ENCODE results near the gene ATF6B. TPM values are rescaled to one million over a fixed set of nuclear protein-coding genes. Genes with fewer than 3 reads are reported as not detected.

Gene ATF6B
- total RNA-seq: 40.8 TPM

- DNase-seq: peak; percentile 100
These were observed at the start of gene ATF6B for GRCh38 chr6:32127717-32128592. Gene ATF6B (minus strand): TSS chr6:32128246. CDS start chr6:32128207, 39 bp downstream.

- peak; percentile 82 for DNase-seq
These were observed 49.2 kb upstream of the ATF6B start for GRCh38 chr6:32177183-32177787.

DNA sequence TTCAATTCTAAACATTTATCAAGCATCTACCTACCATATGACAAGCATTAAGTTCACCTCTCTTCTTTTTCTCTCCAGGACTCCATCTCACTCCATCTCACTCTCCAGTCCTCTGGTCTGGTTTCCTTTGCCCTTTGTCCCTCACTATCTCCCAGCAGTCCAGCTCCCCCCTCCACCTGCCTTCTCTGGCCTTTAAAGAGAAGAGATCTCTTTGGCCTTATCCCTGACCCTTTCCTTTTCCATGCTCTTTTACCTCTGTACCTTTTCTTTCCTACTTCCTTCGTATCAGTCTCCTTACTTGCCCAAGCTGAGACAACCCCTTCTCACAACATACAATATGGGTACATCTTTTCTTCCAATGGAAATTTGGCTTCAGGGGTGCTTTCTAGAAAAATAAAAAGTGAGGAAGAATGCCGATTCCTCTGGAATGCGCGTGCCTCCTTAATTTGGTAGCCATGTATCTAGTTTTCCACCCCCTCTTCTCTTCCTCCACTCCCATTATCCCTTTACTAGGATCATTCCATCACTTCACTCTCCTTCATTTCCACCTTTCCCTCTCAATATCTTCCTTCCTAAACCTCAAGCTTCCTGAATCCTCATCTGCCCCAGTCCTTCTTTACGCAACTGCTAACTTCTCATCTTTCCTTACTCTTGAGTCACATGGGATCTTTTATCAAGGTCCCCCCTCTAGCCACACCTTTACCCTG lies 48.6 kb upstream of the ATF6B start:
- no peak for DNase-seq

DNA sequence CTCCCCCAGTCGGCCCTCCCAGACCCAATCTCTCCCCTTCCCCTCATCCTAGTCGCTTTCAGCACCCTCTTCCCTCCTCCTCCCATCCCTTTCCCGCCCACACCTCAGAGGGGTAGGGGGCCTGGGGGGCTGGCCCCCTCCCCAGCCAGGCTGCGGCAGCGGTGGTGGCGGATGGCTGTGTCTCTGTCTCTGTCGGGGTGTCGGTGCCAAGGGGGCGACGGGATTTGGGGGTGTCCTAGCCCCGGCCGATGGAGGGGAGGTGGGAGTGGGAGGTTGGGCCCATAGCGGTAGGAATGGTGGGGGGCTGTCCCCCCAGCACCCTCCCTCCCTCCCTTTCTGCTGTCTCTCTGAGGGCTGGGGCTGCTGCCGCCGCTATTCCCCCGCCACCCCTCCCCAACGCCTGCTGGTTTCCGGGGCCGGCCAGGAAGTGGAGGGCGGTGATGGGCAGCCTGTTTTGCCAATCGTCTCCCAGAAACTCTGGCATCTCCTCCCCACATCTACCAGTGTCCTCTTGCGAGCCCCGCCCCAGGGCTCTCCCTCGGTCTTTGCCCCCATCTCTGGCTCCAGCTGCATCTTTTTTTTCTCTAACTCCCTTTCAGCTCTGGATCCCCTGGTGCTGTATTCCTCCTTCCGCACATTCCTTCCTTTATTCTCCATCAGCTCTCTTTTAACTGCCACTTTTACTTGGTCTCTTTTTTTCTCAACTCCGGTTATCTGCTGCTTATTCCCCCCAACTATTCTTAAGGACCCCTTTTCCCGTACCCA lies 47.8 kb upstream of the ATF6B start, which contains the start of gene AGPAT1:
TSS of gene AGPAT1 (minus strand) at position 374 of the 765 bp plus-strand sequence. CDS start 4,588 bp downstream, outside the sequence.
- DNase-seq: peak; percentile 99

DNA sequence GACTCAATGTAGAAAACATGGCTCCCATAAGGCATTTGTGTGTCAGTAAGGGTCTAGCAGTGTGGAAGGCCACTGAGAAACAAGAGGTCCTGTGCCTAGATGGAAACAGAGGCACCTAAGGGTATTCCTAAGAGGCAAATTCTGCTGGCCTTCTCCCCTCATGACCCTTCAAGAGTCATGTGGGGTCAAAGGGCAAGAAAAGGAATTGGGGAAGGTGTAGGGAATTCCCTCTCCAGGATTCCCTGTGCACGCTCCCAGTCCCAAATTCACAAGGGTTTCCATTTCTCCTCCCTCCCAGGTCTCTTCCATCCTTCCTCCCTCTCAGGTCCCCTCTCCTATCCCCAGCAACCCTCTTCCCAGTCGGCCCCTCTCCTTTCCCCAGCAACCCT lies 47.3 kb upstream of the ATF6B start:
- DNase-seq: no peak

DNA sequence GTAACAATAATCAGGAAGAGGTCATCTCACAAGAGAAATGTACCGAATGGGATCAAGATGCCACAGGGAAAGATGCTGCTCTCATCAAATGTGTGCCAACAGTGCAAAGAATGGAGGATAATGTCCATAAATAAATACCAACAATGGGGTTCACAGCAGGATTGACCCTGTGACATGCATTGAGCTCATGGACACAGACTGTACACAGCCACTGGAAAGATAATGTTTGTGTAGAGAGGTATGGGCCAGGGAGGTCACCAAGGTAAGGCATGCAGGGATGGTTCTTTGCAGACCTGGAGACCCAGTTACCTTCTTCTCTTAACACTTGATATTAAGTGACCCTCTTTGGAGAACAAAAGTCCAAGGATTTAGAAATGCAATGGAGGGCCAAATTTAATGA lies 46.4 kb upstream of the ATF6B start:
- no peak for DNase-seq

DNA sequence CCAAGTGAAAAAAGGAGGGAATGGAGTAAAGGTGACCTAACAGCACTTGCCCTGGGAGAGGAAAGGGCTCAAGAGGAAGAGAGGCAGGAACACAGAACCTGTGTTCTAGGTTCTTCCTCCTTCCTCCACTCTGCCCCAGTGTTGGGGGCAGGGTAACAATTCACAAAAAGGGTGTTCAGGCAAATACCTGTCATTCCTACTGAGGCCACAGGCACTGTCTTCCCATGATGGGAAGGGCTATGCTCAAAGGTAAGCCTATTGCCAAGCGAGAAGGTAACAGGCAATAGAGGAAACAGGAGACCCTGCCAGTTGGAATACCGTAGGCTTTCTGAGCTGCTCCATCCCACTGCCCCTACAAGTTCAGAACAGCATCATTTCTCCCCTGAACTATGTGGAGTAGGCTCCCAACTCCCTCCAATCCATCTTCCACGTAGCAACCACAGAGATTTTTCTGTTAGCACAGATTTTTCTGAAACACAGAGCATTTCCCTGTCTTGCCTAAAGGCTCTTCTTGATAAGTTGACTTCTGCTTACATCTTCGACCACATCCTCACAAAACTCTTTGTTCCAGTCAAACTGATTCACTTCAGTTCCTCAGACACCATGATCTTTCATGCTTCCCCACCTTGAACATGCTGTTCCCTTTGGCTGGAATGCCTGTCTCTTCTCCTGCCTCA lies 45.1 kb upstream of the ATF6B start:
- no peak for DNase-seq

DNA sequence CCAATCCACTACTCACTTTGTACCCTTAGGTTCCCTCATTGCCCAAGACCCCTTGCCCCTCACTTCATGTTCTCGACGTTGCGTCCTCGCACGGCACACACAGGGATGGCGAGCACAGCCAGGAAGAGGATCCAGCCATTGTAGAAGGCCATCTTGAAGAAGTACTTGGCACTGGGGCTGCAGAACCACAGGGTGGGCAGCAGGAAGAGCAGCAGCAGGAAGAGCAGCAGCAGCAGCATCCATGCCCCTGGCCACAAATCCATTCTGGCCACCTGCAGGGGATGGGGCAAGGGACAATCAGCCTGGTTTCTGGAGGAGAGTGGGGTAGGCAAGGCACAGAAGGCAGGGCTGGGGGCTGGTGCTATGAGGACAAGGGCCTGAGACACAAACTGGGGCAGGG lies 43.2 kb upstream of the ATF6B start:
- no peak for DNase-seq

DNA sequence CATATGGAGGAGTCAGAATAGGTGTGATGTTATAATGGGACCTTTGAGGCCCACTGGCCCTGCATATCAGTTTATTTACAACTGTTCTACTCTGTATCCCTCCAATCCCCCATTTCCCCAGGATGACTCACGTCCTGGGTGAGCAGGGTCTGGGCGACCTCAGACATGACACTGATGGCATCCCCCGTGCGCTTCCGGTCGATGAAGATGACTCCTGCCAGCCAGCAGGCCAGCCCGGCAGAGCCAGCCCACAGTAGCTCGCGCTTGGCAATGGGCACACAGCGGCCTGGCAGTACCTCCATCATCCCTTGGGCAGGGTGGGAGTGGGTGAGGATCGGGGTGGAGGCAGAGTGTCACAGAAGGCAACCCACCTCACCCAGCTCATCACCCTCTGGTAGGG lies 42.2 kb upstream of the ATF6B start:
- no peak for DNase-seq

DNA sequence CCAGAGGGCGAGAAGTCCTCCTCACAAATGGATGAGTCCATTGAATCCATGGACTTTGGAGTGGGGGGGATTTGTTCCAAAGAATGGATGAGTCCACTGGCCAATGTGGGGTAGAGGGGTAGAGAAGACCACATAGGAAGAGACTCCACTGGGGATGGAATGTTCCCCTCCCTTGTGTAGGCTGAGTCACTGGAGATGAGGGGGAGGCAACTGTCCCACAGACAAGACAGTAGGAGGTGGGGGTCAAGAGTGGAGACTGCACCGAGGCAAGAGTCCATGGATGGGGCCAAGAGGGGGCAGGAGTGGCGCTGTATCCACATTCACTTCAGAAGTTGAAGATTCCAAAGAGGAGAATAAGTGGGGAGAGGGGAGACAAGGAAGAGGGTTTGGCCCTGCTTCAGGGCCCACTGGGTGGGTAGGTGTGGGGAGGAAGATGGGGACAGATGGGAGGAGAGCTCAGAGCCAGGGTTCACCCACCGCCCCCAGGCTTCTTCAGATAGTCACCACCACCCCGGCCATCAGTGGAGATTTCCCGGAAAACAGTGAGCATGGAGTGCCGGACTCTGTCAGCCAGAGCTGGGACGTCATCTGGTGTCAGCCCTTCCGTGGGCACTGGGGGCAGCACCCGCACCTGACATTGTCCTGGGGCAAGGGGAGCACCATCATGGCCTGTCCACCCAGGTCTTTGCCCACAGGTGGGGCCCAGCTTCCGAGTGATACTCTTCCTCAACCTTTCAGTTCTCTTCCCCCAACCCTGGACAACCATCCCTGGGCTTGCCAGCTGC lies 41.0 kb upstream of the ATF6B start:
- no peak for DNase-seq

DNA sequence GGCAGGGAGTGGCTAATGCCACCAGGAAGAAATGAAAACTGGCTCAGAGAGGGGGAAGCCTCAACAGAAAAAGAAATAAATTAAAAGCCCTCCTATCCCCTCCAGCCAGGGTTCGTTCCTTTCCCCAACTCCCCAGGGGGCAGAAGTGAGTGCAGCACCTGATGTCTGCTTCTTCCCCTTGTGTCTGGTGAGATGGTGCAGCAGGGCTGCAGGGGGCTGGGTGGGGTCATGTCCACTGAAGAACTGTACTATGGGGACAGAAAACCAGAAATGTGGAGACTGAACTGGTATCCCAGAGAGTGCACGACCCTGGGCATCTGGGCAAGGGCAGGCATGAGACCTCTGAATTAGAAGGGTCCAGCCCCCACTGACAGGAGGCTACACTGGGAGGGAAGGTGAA lies 40.3 kb upstream of the ATF6B start:
- DNase-seq: no peak

GRCh38 chr6:32167761-32168262 lies 39.8 kb upstream of the ATF6B start:
- no peak for DNase-seq

DNA sequence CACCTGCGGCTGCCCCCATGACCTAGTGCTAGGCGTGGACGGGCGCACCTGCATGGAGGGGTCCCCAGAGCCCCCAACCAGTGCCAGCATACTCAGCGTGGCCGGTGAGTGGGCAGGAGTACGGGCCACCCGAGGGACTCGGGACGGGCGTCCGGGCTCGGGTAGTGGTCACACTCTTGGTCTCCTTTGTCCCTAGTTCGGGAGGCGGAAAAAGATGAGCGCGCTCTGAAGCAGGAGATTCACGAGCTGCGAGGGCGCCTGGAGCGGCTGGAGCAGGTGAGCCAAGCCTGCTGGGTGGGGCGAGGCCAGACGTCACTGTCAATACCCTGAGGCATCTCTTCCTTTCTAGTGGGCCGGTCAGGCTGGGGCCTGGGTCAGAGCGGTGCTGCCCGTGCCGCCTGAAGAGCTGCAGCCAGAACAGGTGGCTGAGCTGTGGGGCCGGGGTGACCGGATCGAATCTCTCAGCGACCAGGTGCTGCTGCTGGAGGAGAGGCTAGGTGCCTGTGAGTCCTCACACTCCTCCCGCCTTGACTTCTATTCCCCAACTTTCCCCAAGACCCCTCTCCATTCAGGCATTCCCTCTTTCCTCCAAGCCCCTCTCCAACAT lies 39.2 kb upstream of the ATF6B start:
- peak; percentile 18 for DNase-seq

DNA sequence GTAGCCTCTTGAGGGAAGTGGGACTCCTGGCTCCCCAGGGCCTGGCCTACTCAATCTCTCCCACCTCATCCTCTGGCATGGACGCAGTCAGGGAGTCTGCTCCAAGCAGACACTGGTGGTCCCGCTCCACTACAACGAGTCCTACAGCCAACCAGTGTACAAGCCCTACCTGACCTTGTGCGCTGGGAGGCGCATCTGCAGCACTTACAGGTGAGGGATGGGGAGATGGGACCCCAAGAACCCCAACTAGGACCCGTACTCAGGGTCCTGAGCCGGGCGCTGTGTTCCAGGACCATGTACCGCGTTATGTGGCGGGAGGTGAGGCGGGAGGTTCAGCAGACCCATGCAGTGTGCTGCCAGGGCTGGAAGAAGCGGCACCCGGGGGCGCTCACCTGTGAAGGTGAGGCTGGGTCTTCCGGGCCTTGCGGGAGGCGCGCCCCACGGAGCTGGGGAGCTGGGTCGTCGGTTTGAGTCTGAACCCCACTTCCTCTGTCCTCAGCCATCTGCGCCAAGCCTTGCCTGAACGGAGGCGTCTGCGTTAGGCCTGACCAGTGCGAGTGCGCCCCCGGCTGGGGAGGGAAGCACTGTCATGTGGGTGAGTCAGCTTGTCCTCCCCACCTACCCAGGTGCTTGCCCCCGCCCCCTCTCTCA lies 38.5 kb upstream of the ATF6B start:
- no peak for DNase-seq

DNA sequence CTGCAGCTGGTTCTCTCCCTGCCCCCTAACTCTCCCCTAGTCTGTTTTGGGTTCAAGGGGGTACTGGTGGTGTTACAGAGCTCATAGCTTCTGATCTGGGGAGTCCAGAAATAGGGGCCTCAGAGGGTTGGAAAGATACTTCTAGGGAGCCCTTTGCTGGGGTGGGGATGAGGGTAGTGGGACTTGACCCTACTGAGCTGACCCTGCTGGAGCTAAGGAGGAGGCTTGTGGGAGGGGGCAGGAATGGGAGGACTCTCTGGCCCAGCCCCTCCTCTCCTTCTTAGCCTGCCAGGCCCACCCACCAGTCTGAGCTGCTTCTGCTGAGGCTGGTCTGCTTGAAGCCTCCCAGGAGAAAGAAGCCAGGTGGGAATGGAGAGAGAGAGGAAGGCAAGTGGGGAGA lies 36.2 kb upstream of the ATF6B start, which contains the start of gene EGFL8:
TSS of gene EGFL8 (plus strand) at position 301 of the 400 bp plus-strand sequence. CDS start 1,571 bp downstream, outside the sequence.
- DNase-seq: no peak

DNA sequence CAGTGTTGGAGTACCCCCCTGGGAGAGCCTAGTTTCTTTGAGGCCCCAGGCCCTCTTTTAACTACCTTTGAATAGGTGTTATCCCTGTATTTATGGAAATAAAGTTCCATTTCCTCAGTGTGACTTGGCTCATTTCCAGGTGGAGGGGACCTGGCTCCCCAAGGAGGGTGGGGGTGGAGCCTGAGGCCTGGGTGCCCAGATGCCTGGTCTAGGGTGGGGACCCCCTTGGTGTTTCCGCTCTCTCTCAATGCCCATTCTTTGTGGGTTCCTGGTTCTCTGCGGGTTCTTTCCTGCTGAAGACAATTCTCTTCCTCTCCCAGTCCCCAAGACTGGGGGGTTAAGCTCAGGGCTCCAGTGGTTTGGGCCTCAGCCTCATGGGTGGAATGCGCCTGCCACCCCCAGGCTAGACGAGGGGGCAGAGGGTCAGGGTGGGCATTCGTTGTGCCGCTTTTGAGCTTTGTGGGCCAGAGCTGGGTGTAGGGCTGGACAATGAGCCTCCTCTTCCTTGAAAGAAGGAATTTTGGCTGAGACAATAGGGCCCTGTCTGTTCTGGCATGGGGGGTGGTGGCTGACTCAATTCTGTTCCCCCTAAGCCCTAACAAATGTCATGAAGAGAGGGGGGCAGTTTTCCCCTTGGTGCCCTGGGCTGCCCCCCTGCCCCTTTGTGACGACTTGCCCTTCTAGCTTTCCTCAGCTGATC lies 35.7 kb upstream of the ATF6B start:
- peak; percentile 28 for DNase-seq

- no peak for DNase-seq
These were observed 30.0 kb upstream of the ATF6B start for GRCh38 chr6:32158052-32158451.

DNA sequence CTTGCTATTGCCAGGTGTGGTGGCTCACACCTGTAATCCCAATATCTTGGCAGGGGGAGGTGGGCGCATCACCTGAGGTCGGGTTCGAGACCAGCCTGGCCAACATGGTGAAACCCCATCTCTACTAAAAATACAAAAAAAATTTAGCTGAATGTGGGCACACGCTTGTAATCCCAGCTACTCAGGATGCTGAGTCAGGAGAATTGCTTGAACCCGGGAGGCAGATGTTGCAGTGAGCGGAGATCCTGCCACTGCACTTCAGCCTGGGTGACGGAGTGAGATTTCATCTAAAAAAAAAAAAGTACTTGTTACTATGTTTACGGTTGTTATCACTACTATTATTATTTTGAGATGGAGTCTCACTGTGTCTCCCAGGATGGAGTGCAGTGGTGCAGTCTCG lies 28.8 kb upstream of the ATF6B start:
- no peak for DNase-seq
